NCI-H345 treated with DMSO at 0.1 percent for 48 hours (cell line): Measurements from ENCODE around the gene NAPB.
A peak's percentile ranks its signal among the peaks of the same experiment; 100 is the strongest.
"Not testable (repeated sequence)": the region's sequence is repeated elsewhere in the genome, so short reads cannot be mapped to it uniquely, and the experiment has no call there.

ENCODE experiments used
- DNase-seq: peaks from one replicate; lab custom pipeline; 2025; ENCODE audit not compliant: unreplicated experiment; lab: John Stamatoyannopoulos, UW

NAPB gene

DNA sequence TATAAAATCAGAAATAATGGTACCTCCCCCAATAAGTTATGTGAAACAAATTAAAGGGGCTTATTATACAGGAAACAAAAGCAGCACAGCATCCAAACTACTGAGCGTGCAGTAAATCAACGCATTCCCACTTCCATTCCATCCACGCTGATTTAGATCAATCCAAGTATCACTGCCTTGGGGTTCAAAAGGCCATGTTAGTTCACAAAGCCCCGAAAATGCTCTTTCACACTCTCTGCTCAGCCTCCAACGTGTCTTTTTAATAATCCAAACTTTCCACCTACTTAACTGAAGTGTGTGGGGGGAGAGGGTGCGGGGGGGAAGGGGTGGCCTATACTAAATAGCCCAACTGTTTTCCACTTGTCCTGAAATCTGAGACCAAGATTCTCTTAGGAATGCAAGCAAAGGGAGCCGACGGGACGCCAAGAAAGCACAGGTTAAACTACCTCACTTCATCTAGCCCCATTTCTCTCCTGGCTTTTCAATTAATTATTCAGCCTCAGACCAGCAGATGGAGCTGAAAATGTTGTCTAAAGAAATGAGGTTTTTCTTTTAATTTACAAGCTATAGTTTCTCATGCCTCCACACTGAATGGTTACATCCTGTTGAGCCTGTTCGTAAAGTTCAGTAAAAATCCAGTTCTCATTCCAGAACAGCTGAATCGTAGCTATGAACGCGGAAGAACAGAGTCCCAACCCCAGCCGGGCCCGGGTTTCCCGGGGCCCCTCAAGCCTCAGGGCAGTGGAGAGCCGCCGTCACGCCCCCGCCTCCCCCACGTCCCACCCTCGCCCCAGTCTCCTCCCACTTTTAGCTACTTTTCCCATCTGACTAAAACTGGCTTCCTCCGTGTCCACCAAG is 71.7 kb downstream of the NAPB start:
- peak; percentile 77 for DNase-seq

- not testable (repeated sequence) for DNase-seq
Measured at GRCh38 chr20:23348510-23348909, 72.8 kb downstream of the NAPB start.

DNA sequence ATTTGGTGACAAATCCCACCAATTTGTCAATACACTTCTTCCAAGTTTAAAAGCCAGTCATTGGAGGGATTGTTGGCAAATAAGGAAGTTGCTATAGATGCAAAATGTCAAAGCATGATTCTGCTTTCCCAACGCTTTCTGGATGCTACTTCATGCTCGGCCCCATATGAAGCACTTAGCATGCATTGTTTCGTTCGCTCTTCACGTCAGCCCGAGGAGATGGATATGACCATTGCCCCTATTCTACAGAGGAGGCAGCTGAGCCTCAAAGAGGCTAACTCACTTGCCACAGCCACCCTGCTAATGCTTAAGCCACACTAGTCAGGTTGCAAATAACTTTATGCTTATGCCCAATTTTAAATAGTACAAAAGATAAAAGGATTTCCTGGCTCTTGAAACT is 73.5 kb downstream of the NAPB start:
- no peak for DNase-seq

DNA sequence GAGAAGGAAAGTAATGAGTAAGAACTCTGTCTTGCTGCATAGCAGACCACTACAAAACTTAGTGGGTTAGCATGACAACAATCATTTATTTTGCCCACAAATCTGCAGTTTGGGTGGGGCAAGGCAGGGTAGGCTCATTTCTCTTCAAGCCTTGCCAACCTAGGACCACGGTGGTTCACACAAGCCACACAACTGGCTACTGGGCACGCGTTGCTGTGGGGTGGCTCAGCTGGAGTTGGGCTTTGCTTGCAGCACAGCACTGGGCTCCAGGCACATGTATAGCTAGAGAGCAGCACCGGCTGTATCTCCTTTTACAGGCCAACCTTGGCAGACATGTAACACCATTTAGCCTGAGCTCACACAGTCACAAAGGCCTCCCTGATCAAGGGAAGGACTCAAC is 75.3 kb downstream of the NAPB start:
- DNase-seq = no peak

DNA sequence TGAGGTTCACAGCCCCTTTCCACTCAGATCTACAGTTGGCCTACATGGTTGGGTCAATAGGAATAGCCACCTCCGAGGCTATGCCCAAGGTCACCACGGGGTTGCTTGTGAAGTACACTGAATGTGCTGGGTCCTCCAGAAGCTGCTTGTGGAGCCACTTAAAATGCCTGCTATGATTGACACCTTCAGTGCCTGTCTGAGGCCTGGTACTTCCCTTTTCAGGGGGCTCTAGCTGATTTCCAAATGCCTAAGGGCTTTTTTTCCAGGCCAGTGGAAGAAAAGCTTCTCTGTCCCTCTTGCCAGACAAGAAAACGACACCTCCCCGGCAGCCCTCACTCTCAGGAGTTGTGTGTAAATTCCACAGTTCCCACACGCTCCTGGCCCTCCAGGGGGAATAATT is 77.0 kb downstream of the NAPB start:
- DNase-seq = no peak

DNA sequence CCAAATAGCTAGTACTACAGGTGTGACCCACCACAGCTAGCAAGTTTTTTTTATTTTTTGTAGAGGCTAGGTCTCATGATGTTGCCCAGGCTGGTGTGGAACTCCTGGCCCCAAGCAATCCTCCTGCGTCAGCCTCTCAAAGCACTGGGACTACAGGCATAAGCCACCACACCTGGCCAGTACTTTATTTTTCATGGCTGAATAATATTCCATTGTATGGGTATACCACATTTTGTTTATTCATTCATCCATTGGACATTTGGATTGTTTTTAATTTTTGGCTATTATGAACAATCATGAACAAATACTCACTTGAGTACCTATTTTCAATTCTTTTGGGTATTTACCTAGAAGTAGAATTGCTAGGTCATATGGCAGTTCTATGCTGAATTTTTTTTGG is 77.7 kb downstream of the NAPB start:
- DNase-seq = no peak

DNA sequence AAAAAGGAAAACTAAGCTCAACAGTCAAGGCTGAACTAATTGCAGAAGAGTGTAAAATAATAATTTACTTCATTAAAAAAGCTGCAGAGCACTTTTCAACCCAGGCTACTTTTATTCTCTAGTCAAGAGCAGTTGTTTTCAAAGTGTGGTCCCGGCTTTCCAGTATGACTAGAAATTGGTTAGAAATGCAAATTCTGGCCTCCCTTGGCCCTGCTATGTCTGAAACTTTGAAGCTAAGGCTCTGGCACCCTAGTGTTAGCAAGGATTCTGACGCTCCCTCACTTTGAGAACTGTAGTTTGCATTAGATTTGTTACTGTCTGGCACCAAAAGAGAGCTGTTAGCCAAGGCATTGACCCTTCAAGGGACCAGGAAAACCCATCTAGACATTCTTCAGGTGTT is 80.2 kb downstream of the NAPB start:
- no peak for DNase-seq

GRCh38 chr20:23340524-23340923 is 80.8 kb downstream of the NAPB start:
- peak; percentile 38 for DNase-seq

- DNase-seq = no peak
Measured at GRCh38 chr20:23339986-23340385, 81.3 kb downstream of the NAPB start.

GRCh38 chr20:23337312-23337711 is 84.0 kb downstream of the NAPB start:
- no peak for DNase-seq

DNA sequence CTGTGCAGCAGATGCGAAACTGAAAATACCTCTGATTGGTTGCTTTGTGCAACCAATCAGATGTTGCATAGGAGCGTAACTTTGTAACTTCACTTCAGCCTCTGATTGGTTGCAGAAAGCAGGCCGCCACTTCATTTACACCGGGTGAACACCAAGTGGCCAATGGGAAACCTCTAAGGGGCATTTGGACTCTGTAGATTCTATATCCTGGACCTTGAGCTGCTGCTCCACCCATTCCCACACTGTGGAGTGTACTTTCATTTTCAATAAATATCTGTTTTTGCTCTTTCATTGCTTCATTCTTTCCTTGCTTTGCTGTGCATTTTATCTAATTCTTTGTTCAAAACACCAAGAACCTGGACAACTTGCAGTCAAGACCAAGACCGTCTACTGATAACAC is 84.8 kb downstream of the NAPB start:
- no peak for DNase-seq

GRCh38 chr20:23335521-23335920 is 85.8 kb downstream of the NAPB start:
- no peak for DNase-seq

- no peak for DNase-seq
Measured at GRCh38 chr20:23334111-23334510, 87.2 kb downstream of the NAPB start.

GRCh38 chr20:23332467-23332866 is 88.8 kb downstream of the NAPB start:
- DNase-seq = no peak

DNA sequence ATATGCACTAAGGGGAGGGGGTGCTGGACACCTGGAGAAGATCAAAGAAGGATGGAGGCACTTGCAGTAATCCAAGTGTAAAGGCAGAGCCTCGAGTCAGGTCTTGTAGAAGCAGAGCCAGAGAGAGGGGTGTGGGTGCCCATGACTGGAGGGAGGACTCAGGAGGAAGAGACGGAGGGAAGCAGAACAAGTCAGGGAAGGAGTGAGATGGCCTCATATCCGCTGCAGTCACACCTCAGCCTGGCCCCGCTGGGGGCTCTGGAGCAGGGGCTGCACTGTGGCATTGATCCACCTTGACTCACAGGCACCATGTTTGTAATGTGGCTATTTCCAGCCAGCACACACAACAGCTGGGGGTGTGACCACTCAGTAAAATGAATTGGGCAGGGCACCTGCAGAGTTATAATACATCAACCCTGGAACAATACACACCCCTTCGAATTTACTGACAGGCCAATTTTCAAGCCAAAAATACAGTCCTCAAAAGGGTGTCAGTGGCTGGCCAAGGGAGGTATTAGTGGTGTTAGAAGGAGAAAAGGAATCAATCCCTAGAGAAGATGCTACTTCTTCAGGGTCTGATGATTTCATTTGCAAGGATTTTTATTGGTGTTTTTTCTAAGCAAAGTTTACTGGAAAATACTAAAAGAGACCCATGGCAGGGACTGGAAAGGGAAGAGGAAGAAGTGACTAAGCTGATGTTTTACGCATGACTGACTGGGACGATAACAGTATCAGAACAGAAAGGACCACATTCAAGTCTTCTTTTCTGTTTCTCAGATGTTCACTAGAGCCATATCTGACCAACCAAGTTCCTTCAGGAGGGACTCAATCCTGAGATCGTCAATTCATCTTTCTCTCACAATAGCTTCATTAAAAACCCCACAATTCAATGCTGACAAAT is 89.6 kb downstream of the NAPB start:
- no peak for DNase-seq

DNA sequence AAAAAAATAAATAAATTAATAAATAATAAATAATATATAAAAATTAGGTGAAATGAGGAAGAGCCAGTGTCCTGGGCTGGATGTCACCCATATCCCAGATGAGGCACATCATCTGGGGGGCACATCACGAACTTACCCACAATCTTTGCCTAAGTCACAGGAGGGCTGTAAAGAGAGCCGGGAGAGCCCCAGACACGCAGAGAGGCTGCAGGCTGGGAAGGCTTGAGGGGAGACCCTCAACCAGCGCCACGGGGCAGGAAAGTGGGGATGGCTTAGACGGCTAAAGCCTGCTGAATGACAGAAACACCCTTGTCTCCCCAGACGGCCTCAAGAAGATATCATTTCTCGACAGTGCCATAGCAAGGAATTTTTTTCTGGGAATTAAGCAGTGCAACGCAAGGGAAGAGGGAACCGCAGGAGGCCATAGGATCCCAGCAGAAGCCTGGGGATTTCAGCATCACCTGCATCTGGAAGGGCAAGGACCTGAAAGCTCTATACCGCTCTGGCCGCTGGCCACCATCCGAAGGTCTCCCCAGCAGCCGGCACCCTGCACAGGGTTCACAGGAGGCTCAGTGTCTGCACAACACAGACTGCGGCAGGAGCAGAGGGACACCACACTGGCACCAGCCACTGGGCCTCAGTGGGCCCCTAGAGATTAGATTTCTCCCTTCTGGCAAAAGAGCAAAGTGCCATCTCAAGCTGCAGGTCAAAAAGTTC is 93.5 kb downstream of the NAPB start:
- DNase-seq = no peak

- DNase-seq = peak; percentile 23
Measured at GRCh38 chr20:23326774-23327173, 94.5 kb downstream of the NAPB start.

- no peak for DNase-seq
Measured at GRCh38 chr20:23325107-23325506, 96.2 kb downstream of the NAPB start.
